HG02642 (cell line): ENCODE measurements around the gene ERG.

ENCODE experiments used
- ATAC-seq: cut with Tn5 transposase; IDR thresholded peaks from one replicate; pipeline ENCODE4 v1.9.1; 2021; ENCODE audit warnings: mild to moderate bottlenecking; ENCODE audit not compliant: unreplicated experiment, poor library complexity

The ERG gene, protein sequence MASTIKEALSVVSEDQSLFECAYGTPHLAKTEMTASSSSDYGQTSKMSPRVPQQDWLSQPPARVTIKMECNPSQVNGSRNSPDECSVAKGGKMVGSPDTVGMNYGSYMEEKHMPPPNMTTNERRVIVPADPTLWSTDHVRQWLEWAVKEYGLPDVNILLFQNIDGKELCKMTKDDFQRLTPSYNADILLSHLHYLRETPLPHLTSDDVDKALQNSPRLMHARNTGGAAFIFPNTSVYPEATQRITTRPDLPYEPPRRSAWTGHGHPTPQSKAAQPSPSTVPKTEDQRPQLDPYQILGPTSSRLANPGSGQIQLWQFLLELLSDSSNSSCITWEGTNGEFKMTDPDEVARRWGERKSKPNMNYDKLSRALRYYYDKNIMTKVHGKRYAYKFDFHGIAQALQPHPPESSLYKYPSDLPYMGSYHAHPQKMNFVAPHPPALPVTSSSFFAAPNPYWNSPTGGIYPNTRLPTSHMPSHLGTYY

GRCh38 chr21:38498057-38498833 lies at the start of gene ERG:
Gene ERG (minus strand): TSS chr21:38498477. CDS start chr21:38498380, 97 bp downstream.
- no peak for ATAC-seq

DNA sequence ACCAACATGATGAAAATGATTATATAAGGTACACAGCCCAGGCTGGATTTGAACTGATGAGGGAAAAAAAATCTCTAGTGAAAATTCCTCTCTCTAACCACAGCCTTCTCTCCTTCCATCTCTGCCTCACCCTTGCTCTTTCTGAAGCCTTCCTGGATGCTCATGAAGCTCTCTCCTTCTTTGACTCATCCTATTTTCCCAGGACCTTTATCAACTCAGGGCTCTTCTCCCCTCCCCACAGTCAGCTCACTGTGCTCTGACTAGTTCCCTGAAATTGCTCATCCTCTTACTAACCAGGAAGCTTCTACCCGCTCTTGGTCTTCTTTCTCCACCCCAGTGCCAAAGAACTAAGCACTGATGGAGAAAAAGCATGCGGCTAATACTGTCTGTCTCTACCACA lies 46.4 kb upstream of the ERG start:
- ATAC-seq, result no peak

DNA sequence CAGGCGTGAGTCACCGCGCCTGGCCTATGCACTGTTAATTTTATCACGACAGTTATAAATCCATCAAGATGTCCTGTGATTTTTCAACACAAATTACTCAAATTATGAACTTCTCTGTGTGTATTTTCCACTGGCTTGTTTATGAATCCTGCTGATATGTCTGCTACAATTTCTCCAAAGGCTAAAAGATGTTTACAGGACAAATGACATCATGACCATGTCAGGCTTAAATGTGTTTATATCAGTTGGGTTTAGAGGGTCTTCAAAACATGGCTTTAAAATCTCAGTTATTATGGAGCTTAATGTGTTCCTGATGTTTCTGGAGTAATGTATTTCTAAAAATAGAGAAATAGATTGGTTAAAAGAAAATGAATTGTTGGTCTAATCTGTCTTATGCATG lies 44.0 kb upstream of the ERG start:
- no peak for ATAC-seq

DNA sequence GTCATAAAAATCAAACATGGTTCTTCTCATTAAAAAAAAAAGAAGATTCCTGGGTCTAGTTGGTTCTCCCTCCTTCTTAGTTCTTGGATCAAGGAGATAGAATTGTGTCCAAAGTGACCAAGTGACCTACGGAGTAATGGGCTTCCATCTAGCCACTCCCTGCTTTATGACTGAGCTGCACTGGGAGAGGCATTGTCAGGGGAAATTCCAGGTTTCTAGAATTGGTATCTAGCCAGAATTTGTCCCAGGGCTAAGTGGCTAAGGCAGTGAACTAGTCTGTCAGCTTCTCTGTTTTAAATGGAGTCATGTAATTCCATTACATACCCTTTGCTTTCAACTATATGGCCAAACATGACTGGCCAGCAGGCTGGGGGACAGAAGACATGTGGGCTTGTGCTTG lies 40.1 kb upstream of the ERG start:
- no peak for ATAC-seq

DNA sequence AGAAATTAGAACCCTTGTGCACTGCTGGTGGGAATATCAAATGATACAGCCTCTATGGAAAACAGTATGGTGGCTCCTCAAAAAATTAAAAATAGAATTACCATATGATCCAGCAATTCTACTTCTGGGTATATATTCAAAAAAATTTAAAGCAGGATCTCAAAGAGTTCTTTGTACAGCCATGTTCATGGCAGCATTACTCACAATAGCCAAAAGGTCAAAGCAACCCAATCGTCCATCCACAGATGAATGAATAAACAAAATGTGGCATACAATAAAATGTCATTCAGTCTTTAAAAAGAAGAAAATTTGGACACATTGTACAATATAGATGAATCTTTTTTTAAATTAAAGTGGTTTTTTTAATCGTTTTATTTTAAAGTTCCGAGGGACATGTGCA lies 36.3 kb upstream of the ERG start:
- no peak for ATAC-seq

DNA sequence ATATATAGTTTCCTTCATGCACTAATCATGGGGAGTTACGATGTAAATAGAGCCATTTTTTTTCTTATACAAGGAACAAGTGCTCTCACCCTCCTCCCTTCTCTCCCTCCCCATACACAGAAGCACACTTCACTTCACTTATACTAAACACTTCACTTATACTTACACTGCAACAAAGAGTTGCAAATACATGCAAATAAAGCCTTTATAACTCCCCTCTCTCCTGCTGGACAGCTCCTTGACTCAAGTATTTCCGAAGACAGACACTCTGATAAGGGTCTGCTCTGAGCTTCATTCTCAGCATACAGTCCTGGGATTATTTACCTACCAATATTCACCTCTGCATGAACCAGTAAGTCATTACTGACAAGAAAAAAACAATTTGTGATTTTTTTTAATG lies 35.6 kb upstream of the ERG start:
- no peak for ATAC-seq

DNA sequence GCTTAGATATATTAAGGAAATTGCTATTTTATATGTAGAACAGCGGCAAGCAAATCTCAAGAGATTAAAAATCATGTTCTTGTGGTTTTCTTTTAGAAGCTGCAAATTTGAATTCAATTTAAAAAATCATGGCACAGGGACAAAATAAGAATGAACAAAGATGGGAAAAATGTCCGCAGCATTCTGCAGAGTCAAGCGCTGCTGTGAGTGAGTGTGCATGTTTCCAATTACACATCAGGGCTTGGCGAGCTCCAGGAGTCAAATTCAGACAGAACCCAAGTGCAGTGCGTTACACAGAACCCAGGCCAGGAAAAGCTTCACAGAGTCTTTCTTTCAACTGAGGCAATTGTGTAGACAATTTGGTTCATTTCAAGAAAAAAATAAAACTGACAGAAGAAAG lies 33.3 kb upstream of the ERG start:
- no peak for ATAC-seq

DNA sequence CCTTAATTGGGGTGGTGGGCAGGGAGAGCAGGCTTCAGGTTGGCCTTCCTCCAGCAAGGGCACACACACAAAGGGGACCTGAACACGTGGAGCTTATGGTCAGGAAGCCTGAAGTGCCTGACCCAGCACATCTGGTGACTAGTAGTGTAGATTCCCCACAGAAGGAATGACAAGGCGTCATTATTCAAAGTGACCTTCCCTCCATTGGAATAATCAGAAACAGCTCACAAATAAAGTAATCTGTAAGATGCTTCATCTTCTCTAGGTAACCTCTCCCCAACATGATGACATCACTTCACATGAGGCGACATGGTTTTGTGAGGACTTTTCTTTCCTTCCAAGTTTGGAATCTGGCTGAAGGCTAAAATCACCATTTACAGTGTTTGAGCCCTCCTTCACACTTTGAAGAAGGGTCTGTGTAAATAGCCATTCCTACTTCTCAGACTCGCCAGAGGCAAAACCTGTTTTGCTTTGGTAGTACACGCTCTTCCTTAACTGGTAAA lies 32.8 kb upstream of the ERG start:
- ATAC-seq, result no peak

DNA sequence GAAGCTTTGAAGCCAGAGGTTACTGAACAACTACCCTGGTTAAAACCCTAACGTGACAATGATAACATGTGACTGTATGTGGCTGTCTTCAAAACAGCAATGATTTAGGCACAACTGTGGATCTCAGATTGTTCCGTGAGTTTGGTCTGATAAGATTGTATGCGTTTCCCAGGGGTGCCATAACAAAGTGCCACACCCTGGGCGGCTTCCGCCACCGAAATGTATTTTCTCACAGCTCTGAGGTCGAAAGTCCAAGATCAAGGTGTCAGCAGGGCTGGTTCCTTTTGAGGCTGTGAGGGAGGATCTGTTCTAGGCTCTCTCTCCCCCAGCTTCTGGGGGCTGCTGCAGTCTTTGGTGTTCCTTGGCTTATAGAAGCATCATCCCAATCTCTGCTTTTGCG lies 29.5 kb upstream of the ERG start:
- no peak for ATAC-seq

- ATAC-seq, result no peak
Observed at GRCh38 chr21:38525454-38525853, 27.2 kb upstream of the ERG start.

DNA sequence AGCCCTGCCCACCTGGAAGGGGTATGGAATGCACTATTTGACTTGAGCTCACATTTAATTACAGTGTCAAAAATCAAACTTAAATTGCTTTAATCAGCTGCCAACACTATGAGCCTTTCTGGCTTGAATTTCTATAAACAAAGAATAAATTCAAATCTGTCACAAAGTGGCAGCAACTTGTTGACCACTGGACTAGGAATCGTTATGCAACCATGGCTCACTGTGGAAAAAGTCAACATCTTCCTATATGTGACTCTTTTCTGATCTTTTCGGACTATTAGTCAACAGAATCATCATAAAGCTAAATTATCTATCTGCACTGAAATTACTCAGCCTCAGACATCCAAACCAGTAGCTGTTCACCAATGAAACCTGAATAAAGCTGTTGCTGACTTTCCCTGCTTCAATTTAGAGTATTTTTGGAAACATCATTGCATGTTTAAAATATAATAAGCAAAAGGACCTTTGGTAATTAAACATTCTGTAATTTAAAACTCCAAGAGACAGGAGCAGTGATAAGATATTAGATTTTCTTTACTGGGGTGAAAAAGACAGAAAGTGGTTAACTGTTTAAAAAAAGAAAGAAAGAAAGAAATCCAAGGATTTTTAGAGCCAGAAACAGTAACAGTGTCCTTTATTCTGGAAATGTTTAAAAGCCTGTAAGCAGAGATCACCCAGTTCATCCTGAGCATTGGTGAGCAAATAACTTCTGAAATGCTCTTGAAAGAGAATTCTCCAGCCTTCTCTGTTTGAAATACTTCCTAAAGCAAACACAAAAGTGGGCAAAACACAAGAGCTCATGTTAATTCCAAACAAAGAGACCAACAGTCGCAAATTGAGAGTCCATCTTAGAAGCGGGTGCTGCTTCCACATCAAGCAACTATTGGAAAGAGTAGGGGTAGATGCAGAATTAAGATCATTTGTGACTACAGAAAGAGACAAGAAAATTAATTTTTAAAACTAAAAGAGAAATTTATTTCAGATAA lies 26.2 kb upstream of the ERG start:
- no peak for ATAC-seq

GRCh38 chr21:38520511-38520910 lies 22.2 kb upstream of the ERG start:
- no peak for ATAC-seq

- no peak for ATAC-seq
Observed at GRCh38 chr21:38511662-38512243, 13.5 kb upstream of the ERG start.

- no peak for ATAC-seq
Observed at GRCh38 chr21:38511198-38511597, 12.9 kb upstream of the ERG start.

- ATAC-seq, result no peak
Observed at GRCh38 chr21:38507374-38507942, 9.2 kb upstream of the ERG start.

- ATAC-seq, result no peak
Observed at GRCh38 chr21:38506661-38507281, 8.5 kb upstream of the ERG start.

GRCh38 chr21:38505654-38506523 lies 7.6 kb upstream of the ERG start:
- no peak for ATAC-seq

GRCh38 chr21:38504066-38504465 lies 5.8 kb upstream of the ERG start:
- no peak for ATAC-seq
